Activated CD8-positive, alpha-beta T cell treated with anti-CD3 and anti-CD28 coated beads for 36 hours (primary cell): ENCODE data around the gene CELF2. TPM values are rescaled to one million over a fixed set of nuclear protein-coding genes. Genes with fewer than 3 reads are reported as not detected.
"Not testable (repeated sequence)": the region's sequence is repeated elsewhere in the genome, so short reads cannot be mapped to it uniquely, and the experiment has no call there.

Experiments used
- ATAC-seq: fragments of 200-7000 bp; cut with Tn5 transposase; one replicate; pipeline ENCODE4 v1.10.0; 2021; ENCODE audit warnings: mild to moderate bottlenecking, moderate library complexity
- CTCF ChIA-PET: fragments of 350-600 bp; sonication (Branson Sonifier 250); formaldehyde crosslinking; loops from one replicate; lab custom pipeline; 2021; ENCODE audit warnings: antibody characterized with exemption; lab: Charles Lee
- POLR2A ChIA-PET: fragments of 350-600 bp; sonication (Branson Sonifier 250); formaldehyde crosslinking; loops from one replicate; lab custom pipeline; 2021; ENCODE audit warnings: antibody characterized with exemption; lab: Charles Lee
- DNase-seq: peaks from one replicate; pipeline ENCODE4 v3.0.0-alpha.2; 2020
- H3K27ac Mint-ChIP-seq: one replicate; pipeline ENCODE4 v1.8.0; 2021; ENCODE audit warnings: mild to moderate bottlenecking, mixed read lengths
- H3K27me3 Mint-ChIP-seq: one replicate; pipeline ENCODE4 v1.8.0; 2021; ENCODE audit warnings: mixed read lengths
- H3K36me3 Mint-ChIP-seq: one replicate; pipeline ENCODE4 v1.8.0; 2021; ENCODE audit warnings: low read depth, mixed read lengths
- H3K4me1 Mint-ChIP-seq: one replicate; pipeline ENCODE4 v1.8.0; 2021; ENCODE audit warnings: low read depth, mixed read lengths
- H3K4me3 Mint-ChIP-seq: one replicate; pipeline ENCODE4 v1.8.0; 2021; ENCODE audit warnings: mild to moderate bottlenecking, moderate library complexity, mixed read lengths
- H3K9me3 Mint-ChIP-seq: one replicate; pipeline ENCODE4 v1.8.0; 2021; ENCODE audit warnings: mixed read lengths
- CTCF ChIP-seq: fragments of 200-600 bp; IDR thresholded peaks from one replicate; pipeline ENCODE4 v1.8.0; 2022; ENCODE audit warnings: antibody characterized with exemption, mild to moderate bottlenecking
- intact Hi-C: fragments of 100-400 bp; cut with micrococcal nuclease; formaldehyde crosslinking; loops from one replicate; pipeline ENCODE4 v1.10.0; 2022
- total RNA-seq, 2 experiments: library from RNA; stranded (reverse); gene quantifications; one replicate each; pipeline ENCODE4 v1.2.3, GENCODE V29; 2021

CELF2 gene
- total RNA-seq, 2 experiments from 2014 or later, result 132 to 133 TPM

- H3K36me3 Mint-ChIP-seq, result no peaks in the 10 kb centered on the region
- TF ChIP-seq CTCF, result no peak
- DNase-seq (no peak), ATAC-seq (no peak)
- no peaks in the 10 kb centered on the region for H3K27me3 Mint-ChIP-seq
- no peaks in the 10 kb centered on the region for H3K4me1 Mint-ChIP-seq
- ChIA-PET POLR2A (no interaction called here), CTCF (interaction anchor here (0.9 kb wide), 1 partner anchor 12 kb away, joined by 4 read pairs; no protein-coding TSS in a partner anchor)
- no peaks in the 10 kb centered on the region for H3K9me3 Mint-ChIP-seq
- no peak overlapping the region for H3K4me3 Mint-ChIP-seq
- intact Hi-C loops, result no loop called here
- H3K27ac Mint-ChIP-seq, result no peak overlapping the region
Measured at GRCh38 chr10:11358011-11358410, 340.3 kb downstream of the CELF2 start.

GRCh38 chr10:11358923-11359575 lies 341.4 kb downstream of the CELF2 start:
- ChIA-PET POLR2A (interaction anchor here (0.6 kb wide), 1 partner anchor 240 kb away, joined by 4 read pairs; no protein-coding TSS in a partner anchor), CTCF (interaction anchor here (0.9 kb wide), 1 partner anchor 11 kb away, joined by 4 read pairs; no protein-coding TSS in a partner anchor)
- ATAC-seq, result no peak
- Mint-ChIP-seq H3K27me3 (no peaks in the 10 kb centered on the region), H3K4me1 (no peaks in the 10 kb centered on the region), H3K36me3 (no peaks in the 10 kb centered on the region), H3K9me3 (no peaks in the 10 kb centered on the region), H3K4me3 (no peak overlapping the region), H3K27ac (no peak overlapping the region)
- no peak for DNase-seq
- no peak for TF ChIP-seq CTCF
- intact Hi-C loops, result no loop called here

- TF ChIP-seq CTCF, result no peak
- H3K4me1 Mint-ChIP-seq, result no peaks in the 10 kb centered on the region
- DNase-seq, result no peak
- POLR2A ChIA-PET, result no interaction called here
- no peak overlapping the region for H3K27ac Mint-ChIP-seq
- no peak overlapping the region for H3K4me3 Mint-ChIP-seq
- H3K36me3 Mint-ChIP-seq, result no peaks in the 10 kb centered on the region
- H3K27me3 Mint-ChIP-seq, result no peaks in the 10 kb centered on the region
- ATAC-seq, result no peak
- CTCF ChIA-PET, result no interaction called here
- no peaks in the 10 kb centered on the region for H3K9me3 Mint-ChIP-seq
- intact Hi-C loops, result no loop called here
Measured at GRCh38 chr10:11359869-11360268, 342.2 kb downstream of the CELF2 start.

GRCh38 chr10:11363497-11363896 lies 345.8 kb downstream of the CELF2 start:
- Mint-ChIP-seq H3K27me3 (no peaks in the 10 kb centered on the region), H3K27ac (no peak overlapping the region), H3K36me3 (no peaks in the 10 kb centered on the region), H3K9me3 (no peaks in the 10 kb centered on the region), H3K4me3 (no peak overlapping the region), H3K4me1 (peaks cover 4% of the 10 kb centered on the region)
- intact Hi-C loops, result no loop called here
- ATAC-seq (no peak), DNase-seq (no peak)
- ChIA-PET CTCF (no interaction called here), POLR2A (no interaction called here)
- no peak for TF ChIP-seq CTCF

- Mint-ChIP-seq H3K27ac (no peak overlapping the region), H3K27me3 (no peaks in the 10 kb centered on the region), H3K36me3 (no peaks in the 10 kb centered on the region), H3K9me3 (no peaks in the 10 kb centered on the region), H3K4me1 (peaks cover 6% of the 10 kb centered on the region), H3K4me3 (no peak overlapping the region)
- no peak for TF ChIP-seq CTCF
- POLR2A ChIA-PET, result interaction anchor here (0.5 kb wide), 1 partner anchor 8 kb away, joined by 3 read pairs; no protein-coding TSS in a partner anchor
- DNase-seq (no peak), ATAC-seq (no peak)
- intact Hi-C loops, result no loop called here
- CTCF ChIA-PET, result no interaction called here
Measured at GRCh38 chr10:11364241-11364640, 346.6 kb downstream of the CELF2 start.

GRCh38 chr10:11366889-11367288 lies 349.2 kb downstream of the CELF2 start:
- H3K4me3 Mint-ChIP-seq, intact Hi-C loops, H3K36me3 Mint-ChIP-seq, H3K27ac Mint-ChIP-seq, H3K9me3 Mint-ChIP-seq, H3K4me1 Mint-ChIP-seq, DNase-seq, POLR2A ChIA-PET, CTCF ChIA-PET, H3K27me3 Mint-ChIP-seq, ATAC-seq: not testable (repeated sequence)
